GM23338 (cell line): ENCODE measurements around the gene FLOT2. TPM values are rescaled to one million over a fixed set of nuclear protein-coding genes. Genes with fewer than 3 reads are reported as not detected.

Experiments used
- ATAC-seq: fragments of 200-7000 bp; cut with Tn5 transposase; 3 replicates; pipeline ENCODE4 v1.9.1; 2020
- DNase-seq: peaks from one replicate; pipeline ENCODE4 v3.0.0-alpha.2; 2015; ENCODE audit warnings: low spot score
- H2AFZ ChIP-seq: fragments of 200-600 bp; sonication (generic); 2 replicates; pipeline ENCODE4 v1.8.0; 2016; ENCODE audit warnings: antibody characterized with exemption, mild to moderate bottlenecking, moderate library complexity
- H3F3A ChIP-seq: fragments of 200-600 bp; sonication (generic); replicated peaks from 2 replicates; pipeline ENCODE4 v1.8.0; 2017; ENCODE audit warnings: antibody characterized with exemption, mixed run types, low read depth
- H3K27ac ChIP-seq: fragments of 200-600 bp; sonication (generic); 2 replicates; pipeline ENCODE4 v1.6.1; 2016; ENCODE audit warnings: low read depth
- H3K27me3 ChIP-seq: fragments of 200-600 bp; sonication (generic); 2 replicates; pipeline ENCODE4 v1.8.0; 2016; ENCODE audit warnings: mild to moderate bottlenecking, mixed run types, moderate library complexity; ENCODE audit not compliant: insufficient read depth
- H3K36me3 ChIP-seq: fragments of 200-600 bp; sonication (generic); 2 replicates; pipeline ENCODE4 v1.8.0; 2016; ENCODE audit warnings: mild to moderate bottlenecking; ENCODE audit not compliant: insufficient read depth
- H3K4me1 ChIP-seq: fragments of 200-600 bp; sonication (generic); 2 replicates; pipeline ENCODE4 v1.8.0; 2016; ENCODE audit warnings: mild to moderate bottlenecking, moderate library complexity; ENCODE audit not compliant: insufficient read depth
- H3K4me2 ChIP-seq: fragments of 200-600 bp; sonication (generic); 2 replicates; pipeline ENCODE4 v1.7.1; 2017; ENCODE audit warnings: mixed run types
- H3K4me3 ChIP-seq: fragments of 200-600 bp; sonication (generic); 2 replicates; pipeline ENCODE4 v1.6.1; 2016; ENCODE audit warnings: mixed run types
- H3K79me2 ChIP-seq: fragments of 200-600 bp; sonication (generic); replicated peaks from 2 replicates; pipeline ENCODE4 v1.8.0; 2017; ENCODE audit warnings: mild to moderate bottlenecking; ENCODE audit not compliant: insufficient read depth
- H3K9me2 ChIP-seq: fragments of 200-600 bp; sonication (generic); 2 replicates; pipeline ENCODE4 v1.8.0; 2017; ENCODE audit not compliant: insufficient read depth
- H4K20me1 ChIP-seq: fragments of 200-600 bp; sonication (generic); replicated peaks from 2 replicates; pipeline ENCODE4 v1.8.0; 2017; ENCODE audit warnings: mild to moderate bottlenecking; ENCODE audit not compliant: insufficient read depth
- H3K27ac Mint-ChIP-seq: 2 replicates; pipeline ENCODE4 v1.8.0; 2020; ENCODE audit warnings: inconsistent platforms, mild to moderate bottlenecking, moderate library complexity, mixed read lengths
- H3K27me3 Mint-ChIP-seq: 3 replicates; pipeline ENCODE4 v1.8.0; 2022; ENCODE audit warnings: low read depth, mild to moderate bottlenecking, moderate library complexity, mixed read lengths, inconsistent platforms; ENCODE audit not compliant: insufficient read depth, poor library complexity
- H3K36me3 Mint-ChIP-seq: 3 replicates; pipeline ENCODE4 v1.8.0; 2021; ENCODE audit warnings: low read depth, mild to moderate bottlenecking, inconsistent platforms, moderate library complexity, mixed read lengths
- H3K4me1 Mint-ChIP-seq: 3 replicates; pipeline ENCODE4 v1.8.0; 2020; ENCODE audit warnings: mild to moderate bottlenecking, inconsistent platforms, mixed read lengths
- H3K4me3 Mint-ChIP-seq: 3 replicates; pipeline ENCODE4 v1.8.0; 2021; ENCODE audit warnings: moderate library complexity, mild to moderate bottlenecking, inconsistent platforms, mixed read lengths
- H3K9me3 Mint-ChIP-seq: 3 replicates; pipeline ENCODE4 v1.8.0; 2020; ENCODE audit warnings: moderate library complexity, mild to moderate bottlenecking, inconsistent platforms, mixed read lengths
- EZH2phosphoT487 ChIP-seq: fragments of 200-600 bp; sonication (generic); IDR thresholded peaks from one replicate; pipeline ENCODE4 v1.8.1; 2018; ENCODE audit warnings: antibody characterized with exemption; ENCODE audit not compliant: unreplicated experiment
- JUNB ChIP-seq: IDR thresholded peaks from one replicate; pipeline ENCODE4 v1.6.1; 2016; ENCODE audit warnings: antibody characterized with exemption; ENCODE audit not compliant: unreplicated experiment
- NANOG ChIP-seq: IDR thresholded peaks from 2 replicates; pipeline ENCODE4 v1.6.1; 2016; ENCODE audit warnings: antibody characterized with exemption, borderline replicate concordance
- STAT1 ChIP-seq: IDR thresholded peaks from one replicate; pipeline ENCODE4 v1.6.1; 2016; ENCODE audit warnings: antibody characterized with exemption; ENCODE audit not compliant: unreplicated experiment
- ZNF462 ChIP-seq: fragments of 250-450 bp; sonication (Bioruptor Pico); IDR thresholded peaks from 2 replicates; pipeline ENCODE4 v1.5.0; 2020; ENCODE audit warnings: mild to moderate bottlenecking, moderate library complexity
- polyA plus RNA-seq: library from polyadenylated mRNA; unstranded; fragments of >200 nt; fragmentation: Nextera tagmentation; extraction: Ambion mirVana; gene quantifications from 2 replicates; pipeline ENCODE4 v1.2.1, GENCODE V29; 2016
- total RNA-seq: library from RNA; depleted of rRNA; stranded (reverse); fragments of >200 nt; shearing (Covaris generic); gene quantifications from 2 replicates; pipeline ENCODE4 v1.2.3, GENCODE V29; 2014
- TF ChIP-seq, protein P1 (sequence below), 2 experiments: fragments of 200-600 bp in 1 of 2; sonication (generic) in 1 of 2; conservative IDR thresholded peaks; 2 replicates each; pipeline versions ENCODE4 v1.5.1 to v1.6.1; 2016 to 2017; ENCODE audit warnings: antibody characterized with exemption in 2 of 2, low read depth in 2 of 2, mild to moderate bottlenecking in 2 of 2, moderate library complexity in 1 of 2
- TF ChIP-seq, protein P2 (sequence below): IDR thresholded peaks from one replicate; pipeline ENCODE4 v1.6.1; 2018; ENCODE audit warnings: antibody characterized with exemption; ENCODE audit not compliant: unreplicated experiment

FLOT2 gene
- total and polyA plus RNA-seq, 2 experiments from 2014 or later, result 49.8 to 66.1 TPM

DNA sequence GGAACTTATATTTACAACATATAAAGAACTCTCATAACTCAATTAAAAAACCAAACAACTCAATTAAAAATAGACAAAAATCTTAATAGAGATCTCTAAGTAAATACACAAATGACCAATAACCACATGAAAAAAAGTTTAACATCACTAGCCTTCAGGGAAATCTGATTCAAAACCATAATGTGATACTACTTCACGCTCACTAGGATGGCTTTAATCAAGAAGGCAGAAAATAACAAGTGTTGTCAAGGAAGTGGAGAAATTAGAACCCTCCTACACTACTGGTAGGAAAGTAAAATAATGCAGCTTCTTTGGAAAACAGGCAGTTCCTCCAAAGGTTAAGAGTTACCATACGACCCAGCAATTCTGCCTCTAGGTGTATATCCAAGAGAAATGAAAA is 45.4 kb upstream of the FLOT2 start:
- Histone ChIP-seq H3K27me3 (no peaks in the 10 kb centered on the region), H3K4me1 (peaks cover 50% of the 10 kb centered on the region), H3K4me3 (no peak overlapping the region), H4K20me1 (peaks cover 92% of the 10 kb centered on the region), H3K79me2 (peaks cover 100% of the 10 kb centered on the region), H3F3A (peaks cover 15% of the 10 kb centered on the region; the same call in 1 of the 2 replicates), H3K9me2 (no peaks in the 10 kb centered on the region), H3K36me3 (peaks cover 23% of the 10 kb centered on the region), H2AFZ (no peak overlapping the region), H3K27ac (no peak overlapping the region), H3K4me2 (no peak overlapping the region)
- H3K27me3 Mint-ChIP-seq, result no peaks in the 10 kb centered on the region
- no peak for TF ChIP-seq ZNF462 (CRISPR knock-in tag)
- TF ChIP-seq, protein P1, sequence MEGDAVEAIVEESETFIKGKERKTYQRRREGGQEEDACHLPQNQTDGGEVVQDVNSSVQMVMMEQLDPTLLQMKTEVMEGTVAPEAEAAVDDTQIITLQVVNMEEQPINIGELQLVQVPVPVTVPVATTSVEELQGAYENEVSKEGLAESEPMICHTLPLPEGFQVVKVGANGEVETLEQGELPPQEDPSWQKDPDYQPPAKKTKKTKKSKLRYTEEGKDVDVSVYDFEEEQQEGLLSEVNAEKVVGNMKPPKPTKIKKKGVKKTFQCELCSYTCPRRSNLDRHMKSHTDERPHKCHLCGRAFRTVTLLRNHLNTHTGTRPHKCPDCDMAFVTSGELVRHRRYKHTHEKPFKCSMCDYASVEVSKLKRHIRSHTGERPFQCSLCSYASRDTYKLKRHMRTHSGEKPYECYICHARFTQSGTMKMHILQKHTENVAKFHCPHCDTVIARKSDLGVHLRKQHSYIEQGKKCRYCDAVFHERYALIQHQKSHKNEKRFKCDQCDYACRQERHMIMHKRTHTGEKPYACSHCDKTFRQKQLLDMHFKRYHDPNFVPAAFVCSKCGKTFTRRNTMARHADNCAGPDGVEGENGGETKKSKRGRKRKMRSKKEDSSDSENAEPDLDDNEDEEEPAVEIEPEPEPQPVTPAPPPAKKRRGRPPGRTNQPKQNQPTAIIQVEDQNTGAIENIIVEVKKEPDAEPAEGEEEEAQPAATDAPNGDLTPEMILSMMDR (conservative IDR thresholded peaks at IDR 0.05; ENCODE audit: low read depth in 2 of 2), result no peak
- TF ChIP-seq JUNB, result no peak
- TF ChIP-seq STAT1, result no peak
- TF ChIP-seq, protein P2, sequence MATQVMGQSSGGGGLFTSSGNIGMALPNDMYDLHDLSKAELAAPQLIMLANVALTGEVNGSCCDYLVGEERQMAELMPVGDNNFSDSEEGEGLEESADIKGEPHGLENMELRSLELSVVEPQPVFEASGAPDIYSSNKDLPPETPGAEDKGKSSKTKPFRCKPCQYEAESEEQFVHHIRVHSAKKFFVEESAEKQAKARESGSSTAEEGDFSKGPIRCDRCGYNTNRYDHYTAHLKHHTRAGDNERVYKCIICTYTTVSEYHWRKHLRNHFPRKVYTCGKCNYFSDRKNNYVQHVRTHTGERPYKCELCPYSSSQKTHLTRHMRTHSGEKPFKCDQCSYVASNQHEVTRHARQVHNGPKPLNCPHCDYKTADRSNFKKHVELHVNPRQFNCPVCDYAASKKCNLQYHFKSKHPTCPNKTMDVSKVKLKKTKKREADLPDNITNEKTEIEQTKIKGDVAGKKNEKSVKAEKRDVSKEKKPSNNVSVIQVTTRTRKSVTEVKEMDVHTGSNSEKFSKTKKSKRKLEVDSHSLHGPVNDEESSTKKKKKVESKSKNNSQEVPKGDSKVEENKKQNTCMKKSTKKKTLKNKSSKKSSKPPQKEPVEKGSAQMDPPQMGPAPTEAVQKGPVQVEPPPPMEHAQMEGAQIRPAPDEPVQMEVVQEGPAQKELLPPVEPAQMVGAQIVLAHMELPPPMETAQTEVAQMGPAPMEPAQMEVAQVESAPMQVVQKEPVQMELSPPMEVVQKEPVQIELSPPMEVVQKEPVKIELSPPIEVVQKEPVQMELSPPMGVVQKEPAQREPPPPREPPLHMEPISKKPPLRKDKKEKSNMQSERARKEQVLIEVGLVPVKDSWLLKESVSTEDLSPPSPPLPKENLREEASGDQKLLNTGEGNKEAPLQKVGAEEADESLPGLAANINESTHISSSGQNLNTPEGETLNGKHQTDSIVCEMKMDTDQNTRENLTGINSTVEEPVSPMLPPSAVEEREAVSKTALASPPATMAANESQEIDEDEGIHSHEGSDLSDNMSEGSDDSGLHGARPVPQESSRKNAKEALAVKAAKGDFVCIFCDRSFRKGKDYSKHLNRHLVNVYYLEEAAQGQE, result no peak
- TF ChIP-seq EZH2phosphoT487, result no peak
- no peak for TF ChIP-seq NANOG
- peaks cover 52% of the 10 kb centered on the region for H3K4me1 Mint-ChIP-seq
- H3K36me3 Mint-ChIP-seq, result peaks cover 49% of the 10 kb centered on the region
- DNase-seq (no peak), ATAC-seq (no peak)
- H3K27ac Mint-ChIP-seq, result no peak overlapping the region
- no peak overlapping the region for H3K4me3 Mint-ChIP-seq
- H3K9me3 Mint-ChIP-seq, result no peaks in the 10 kb centered on the region
